Sigmoid colon (tissue), 7 donors: ENCODE measurements around the gene ZNF474. TPM values are rescaled to one million over a fixed set of nuclear protein-coding genes. Genes with fewer than 3 reads are reported as not detected.
A peak's percentile ranks its signal among the peaks of the same experiment; 100 is the strongest.

ENCODE experiments used
- DNase-seq: peaks from one replicate; pipeline ENCODE4 v3.0.0-alpha.2; 2019
- H3K27ac ChIP-seq, 4 donors: fragments of 200-600 bp; sonication (generic); one replicate each; pipeline ENCODE4 v1.5.1; 2016 to 2019; ENCODE audit warnings: mild to moderate bottlenecking in 1 of 4
- H3K27me3 ChIP-seq, 3 donors: fragments of 200-600 bp; sonication (generic); one replicate each; pipeline ENCODE4 v1.5.1; 2019; ENCODE audit warnings: mild to moderate bottlenecking in 1 of 3
- H3K36me3 ChIP-seq, 4 donors: fragments of 200-600 bp; sonication (generic); one replicate each; pipeline ENCODE4 v1.5.1; 2016 to 2019
- H3K4me1 ChIP-seq, 4 donors: fragments of 200-600 bp; sonication (generic); one replicate each; pipeline ENCODE4 v1.5.1; 2017 to 2019
- H3K4me3 ChIP-seq, 4 donors: fragments of 200-600 bp; sonication (generic); one replicate each; pipeline ENCODE4 v1.5.1; 2017 to 2019; ENCODE audit warnings: mild to moderate bottlenecking in 2 of 4, moderate library complexity in 1 of 4
- H3K9me3 ChIP-seq, 4 donors: fragments of 200-600 bp in 3 of 4; sonication (generic) in 3 of 4; one replicate each; pipeline versions ENCODE4 v1.5.1 to v1.6.1; 2013 to 2019
- CTCF ChIP-seq, 4 experiments: fragments of 450-650 bp in 3 of 4; fragments of 200-600 bp in 1 of 4; IDR thresholded peaks; one replicate each; pipeline ENCODE4 v1.5.1; 2016 to 2019; ENCODE audit warnings: antibody characterized with exemption in 4 of 4, mild to moderate bottlenecking in 3 of 4, moderate library complexity in 2 of 4
- EP300 ChIP-seq, 4 donors: sonication (generic); formaldehyde crosslinking; IDR thresholded peaks; one replicate each; pipeline ENCODE4 v1.6.1; 2017; ENCODE audit warnings: antibody characterized with exemption in 4 of 4
- POLR2A ChIP-seq, 2 donors: fragments of 450-650 bp; IDR thresholded peaks; one replicate each; pipeline ENCODE4 v1.6.1; 2016; ENCODE audit warnings: antibody characterized with exemption in 2 of 2, mild to moderate bottlenecking in 2 of 2, moderate library complexity in 2 of 2
- POLR2AphosphoS5 ChIP-seq, 4 donors: sonication (generic); formaldehyde crosslinking; IDR thresholded peaks; one replicate each; pipeline ENCODE4 v1.6.1; 2017; ENCODE audit warnings: antibody characterized with exemption in 4 of 4
- WGBS, 2 donors: extraction: QIAGEN DNeasy Blood & Tissue Kit; methylation state at CpG; one replicate each; pipeline ENCODE4 v1.1.7; 2013; 5-methylcytosine and 5-hydroxymethylcytosine counted together
- intact Hi-C: fragments of 100-400 bp; cut with DNase I; formaldehyde crosslinking; loops from one replicate; pipeline ENCODE4 v1.15.1; 2023
- polyA plus RNA-seq, 3 donors: library from polyadenylated mRNA; stranded (reverse); fragments of 200-250 nt; gene quantifications; one replicate each; pipeline ENCODE4 v1.2.3, GENCODE V29; 2013
- total RNA-seq, 4 donors: library from RNA; depleted of rRNA; stranded (reverse); fragments of >200 nt; gene quantifications; one replicate each; pipeline ENCODE4 v1.1.0, GENCODE V29; 2016
- donor health status: healthy with polysubstance abuse.
- donor health status: Bipolar disorder and iron deficiency.
- donor health status: healthy.

Gene ZNF474
- total and polyA plus RNA-seq, 7 donors, result 0.07 to 0.28 (median 0.27) TPM; not detected in 4

- intact Hi-C loops, result no loop called here
- no peak overlapping the region for H3K27ac ChIP-seq
- H3K36me3 ChIP-seq, result no peaks in the 10 kb centered on the region
- peaks cover 0 to 30% (median 14%) of the 10 kb centered on the region in 4 donors for H3K4me1 ChIP-seq
- DNase-seq, result no peak
- no peaks in the 10 kb centered on the region for H3K9me3 ChIP-seq
- no peak overlapping the region for H3K4me3 ChIP-seq
- H3K27me3 ChIP-seq, result no peaks in the 10 kb centered on the region
- no peak for TF ChIP-seq POLR2A (IDR thresholded peaks at IDR 0.05)
- no peak for TF ChIP-seq CTCF (IDR thresholded peaks at IDR 0.05)
- no peak for TF ChIP-seq EP300 (IDR thresholded peaks at IDR 0.05)
- no peak for TF ChIP-seq POLR2AphosphoS5 (IDR thresholded peaks at IDR 0.05)
- 77 to 79% methylated on average over 3 of the region's 3 CpGs for WGBS, 2 donors
These were observed 34.2 kb upstream of the ZNF474 start for GRCh38 chr5:122095158-122095557.

- H3K27me3 ChIP-seq, result no peaks in the 10 kb centered on the region
- no peak for DNase-seq
- no peaks in the 10 kb centered on the region for H3K9me3 ChIP-seq
- no peak overlapping the region for H3K4me3 ChIP-seq
- no peaks in the 10 kb centered on the region for H3K36me3 ChIP-seq
- peaks cover 0 to 25% (median 14%) of the 10 kb centered on the region in 4 donors for H3K4me1 ChIP-seq
- TF ChIP-seq POLR2A (IDR thresholded peaks at IDR 0.05) (no peak), EP300 (IDR thresholded peaks at IDR 0.05) (no peak), POLR2AphosphoS5 (IDR thresholded peaks at IDR 0.05) (no peak), CTCF (IDR thresholded peaks at IDR 0.05) (no peak)
- WGBS, 2 donors, result 89% methylated on average over 1 of the region's 1 CpG
- intact Hi-C loops, result no loop called here
- H3K27ac ChIP-seq, result no peak overlapping the region
These were observed 32.0 kb upstream of the ZNF474 start for GRCh38 chr5:122097391-122097790.

DNA sequence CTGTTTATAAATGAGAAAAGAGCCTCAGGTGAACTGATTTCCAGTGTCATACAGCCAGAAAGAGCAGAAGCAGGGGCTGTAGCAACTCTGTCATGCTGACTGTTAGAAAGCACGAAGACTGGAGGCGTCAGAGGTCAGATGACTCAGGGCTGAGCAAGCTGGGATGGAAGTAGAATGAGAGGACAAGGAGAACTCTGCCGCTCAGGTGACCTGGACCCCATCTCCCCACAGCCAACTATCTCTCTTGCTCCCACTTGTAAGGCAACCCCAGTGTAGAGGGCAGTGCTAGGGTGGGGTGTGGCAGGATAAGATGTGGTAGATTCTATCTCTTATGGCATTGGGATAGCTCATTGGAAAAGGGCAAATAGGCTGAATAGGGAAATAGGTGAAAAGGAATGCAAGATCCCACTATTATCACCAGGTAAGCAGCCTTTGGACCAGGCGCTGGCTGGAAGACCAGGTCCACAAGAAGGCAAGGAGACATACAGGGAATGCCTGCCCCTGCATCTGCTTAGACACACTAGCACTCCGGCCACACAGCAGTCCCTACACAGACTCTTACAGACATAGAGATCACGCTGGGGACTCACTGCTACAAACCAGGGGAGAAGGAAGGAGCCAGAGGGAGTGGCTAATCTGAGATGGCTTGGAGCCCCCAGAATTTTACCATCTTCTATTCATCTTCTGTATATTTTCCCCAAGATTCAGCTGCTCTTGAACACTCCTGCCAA is 30.1 kb upstream of the ZNF474 start:
- Histone ChIP-seq H3K27me3 (no peaks in the 10 kb centered on the region), H3K9me3 (no peaks in the 10 kb centered on the region), H3K27ac (no peak overlapping the region), H3K4me3 (no peak overlapping the region), H3K4me1 (peaks cover 0 to 9% (median 4%) of the 10 kb centered on the region in 4 donors), H3K36me3 (no peaks in the 10 kb centered on the region)
- no peak for DNase-seq
- intact Hi-C loops, result no loop called here
- WGBS, 2 donors, result 91 to 92% methylated on average over 6 of the region's 6 CpGs
- no peak for TF ChIP-seq EP300 (IDR thresholded peaks at IDR 0.05)
- no peak for TF ChIP-seq CTCF (IDR thresholded peaks at IDR 0.05)
- no peak for TF ChIP-seq POLR2AphosphoS5 (IDR thresholded peaks at IDR 0.05)
- no peak for TF ChIP-seq POLR2A (IDR thresholded peaks at IDR 0.05)

GRCh38 chr5:122101636-122102285 is 27.6 kb upstream of the ZNF474 start:
- TF ChIP-seq EP300 (IDR thresholded peaks at IDR 0.05) (no peak), CTCF (IDR thresholded peaks at IDR 0.05) (peak in 3 of 4 experiments; percentile 10 to 54 (median 17))
- Histone ChIP-seq H3K4me1 (no peaks in the 10 kb centered on the region), H3K36me3 (no peaks in the 10 kb centered on the region), H3K9me3 (no peaks in the 10 kb centered on the region), H3K27ac (no peak overlapping the region), H3K27me3 (no peaks in the 10 kb centered on the region), H3K4me3 (no peak overlapping the region)
- intact Hi-C loops, result no loop called here
- 36 to 45% methylated on average over 4 of the region's 4 CpGs for WGBS, 2 donors
- no peak for DNase-seq
